Vagina (tissue), 2 donors: Measurements from ENCODE around the gene ZNF518B.

Experiments
- CTCF ChIP-seq, 3 experiments: fragments of 450-650 bp in 2 of 3; fragments of 200-600 bp in 1 of 3; sonication (generic) in 1 of 3; IDR thresholded peaks; one replicate each; pipeline ENCODE4 v1.5.1; 2017 to 2019; ENCODE audit warnings: antibody characterized with exemption in 3 of 3, mild to moderate bottlenecking in 2 of 3, moderate library complexity in 2 of 3
- POLR2A ChIP-seq, 2 donors: fragments of 450-650 bp; IDR thresholded peaks; one replicate each; pipeline ENCODE4 v1.6.1; 2017; ENCODE audit warnings: antibody characterized with exemption in 2 of 2, mild to moderate bottlenecking in 2 of 2, moderate library complexity in 2 of 2
- POLR2AphosphoS5 ChIP-seq, 2 donors: sonication (generic); formaldehyde crosslinking; IDR thresholded peaks; one replicate each; pipeline ENCODE4 v1.9.0; 2017; ENCODE audit warnings: antibody characterized with exemption in 2 of 2, mild to moderate bottlenecking in 2 of 2, low read depth in 1 of 2; ENCODE audit not compliant: insufficient read depth in 1 of 2

- TF ChIP-seq CTCF (IDR thresholded peaks at IDR 0.05) (no peak), POLR2AphosphoS5 (IDR thresholded peaks at IDR 0.05; ENCODE audit: insufficient read depth in 1 of 2, low read depth in 1 of 2) (no peak), POLR2A (IDR thresholded peaks at IDR 0.05) (no peak)
These were observed 48.9 kb upstream of the ZNF518B start for GRCh38 chr4:10506077-10506476.
